DOHH2 (cell line): Measurements from ENCODE around the gene UBE4A.

Experiments
- H3F3A ChIP-seq: fragments of 200-600 bp; sonication (generic), shearing (Covaris generic); 2 replicates; pipeline ENCODE4 v1.6.0; 2016; ENCODE audit warnings: antibody characterized with exemption, mild to moderate bottlenecking; ENCODE audit not compliant: control insufficient read depth, insufficient read depth
- H3K27ac ChIP-seq: fragments of 200-600 bp; sonication (generic); 2 replicates; pipeline ENCODE4 v1.5.1; 2014; ENCODE audit warnings: low read depth, mild to moderate bottlenecking, low read length, moderate library complexity
- H3K27me3 ChIP-seq: fragments of 200-600 bp; sonication (generic); 2 replicates; pipeline ENCODE4 v1.6.1; 2014; ENCODE audit warnings: mild to moderate bottlenecking, low read length, mixed read lengths; ENCODE audit not compliant: control insufficient read depth
- H3K36me3 ChIP-seq: fragments of 200-600 bp; sonication (generic); 2 replicates; pipeline ENCODE4 v1.6.1; 2014; ENCODE audit warnings: mild to moderate bottlenecking, low read length, moderate library complexity, mixed read lengths; ENCODE audit not compliant: control insufficient read depth
- H3K4me1 ChIP-seq: fragments of 200-600 bp; sonication (generic); 2 replicates; pipeline ENCODE4 v1.6.1; 2014; ENCODE audit warnings: mild to moderate bottlenecking, low read length, mixed read lengths; ENCODE audit not compliant: control insufficient read depth
- H3K4me2 ChIP-seq: fragments of 200-600 bp; sonication (generic); 2 replicates; pipeline ENCODE4 v1.6.0; 2014; ENCODE audit warnings: mild to moderate bottlenecking, low read length, moderate library complexity
- H3K4me3 ChIP-seq: fragments of 200-600 bp; sonication (generic); 2 replicates; pipeline ENCODE4 v1.5.1; 2014; ENCODE audit warnings: mild to moderate bottlenecking, low read length, mixed read lengths
- H3K79me2 ChIP-seq: fragments of 200-600 bp; sonication (generic); 2 replicates; pipeline ENCODE4 v1.6.1; 2014; ENCODE audit warnings: mild to moderate bottlenecking, low read length, mixed read lengths; ENCODE audit not compliant: control insufficient read depth
- H3K9me2 ChIP-seq: fragments of 200-600 bp; sonication (generic); replicated peaks from 2 replicates; pipeline ENCODE4 v1.6.1; 2014; ENCODE audit warnings: mild to moderate bottlenecking, low read length, mixed read lengths; ENCODE audit not compliant: control insufficient read depth
- H3K9me3 ChIP-seq: fragments of 200-600 bp; sonication (generic); 2 replicates; pipeline ENCODE4 v1.6.1; 2014; ENCODE audit warnings: antibody characterized with exemption, low read length, mixed read lengths; ENCODE audit not compliant: control insufficient read depth, insufficient read depth
- H4K20me1 ChIP-seq: fragments of 200-600 bp; sonication (generic); 2 replicates; pipeline ENCODE4 v1.6.0; 2014; ENCODE audit warnings: low read depth, mild to moderate bottlenecking, antibody characterized with exemption, low read length, moderate library complexity; ENCODE audit not compliant: control insufficient read depth, insufficient read depth
- CTCF ChIP-seq: fragments of 200-600 bp; sonication (generic); IDR thresholded peaks from one replicate; pipeline ENCODE4 v1.5.1; 2014; ENCODE audit warnings: antibody characterized with exemption, mild to moderate bottlenecking, low read depth, low read length; ENCODE audit not compliant: poor library complexity, severe bottlenecking
- EZH2phosphoT487 ChIP-seq: fragments of 200-600 bp; sonication (generic); IDR thresholded peaks from 2 replicates; pipeline ENCODE4 v1.6.1; 2017; ENCODE audit warnings: borderline replicate concordance, mild to moderate bottlenecking, antibody characterized with exemption, low read length, moderate library complexity, mixed read lengths

Gene UBE4A

GRCh38 chr11:118435893-118436624, 76.7 kb downstream of the UBE4A start, which contains the start of gene KMT2A:
Gene KMT2A (plus strand): TSS chr11:118436492. CDS start chr11:118436513, 21 bp downstream.
- no peaks in the 10 kb centered on the region for H3K27me3 ChIP-seq
- no peaks in the 10 kb centered on the region for H3K9me2 ChIP-seq
- H3K4me3 ChIP-seq: peak within 1 kb of the TSS; percentile 88
- peaks cover 37% of the 10 kb centered on the region for H3K36me3 ChIP-seq
- H4K20me1 ChIP-seq: peaks cover 30% of the 10 kb centered on the region
- H3F3A ChIP-seq: peaks cover 12% of the 10 kb centered on the region
- H3K9me3 ChIP-seq: no peaks in the 10 kb centered on the region
- TF ChIP-seq CTCF (no peak), EZH2phosphoT487 (no peak)
- peak within 1 kb of the TSS; percentile 98 for H3K4me2 ChIP-seq
- peak within 1 kb of the TSS; percentile 90 for H3K27ac ChIP-seq
- peaks cover 46% of the 10 kb centered on the region for H3K79me2 ChIP-seq
- peaks cover 53% of the 10 kb centered on the region for H3K4me1 ChIP-seq

- Histone ChIP-seq H3K79me2 (peaks cover 52% of the 10 kb centered on the region), H3F3A (peaks cover 11% of the 10 kb centered on the region), H3K9me3 (no peaks in the 10 kb centered on the region), H3K9me2 (no peaks in the 10 kb centered on the region), H4K20me1 (peaks cover 32% of the 10 kb centered on the region), H3K4me1 (peaks cover 53% of the 10 kb centered on the region), H3K4me3 (peak overlapping the region; percentile 88), H3K4me2 (peak overlapping the region; percentile 98), H3K27ac (peak overlapping the region; percentile 59), H3K27me3 (no peaks in the 10 kb centered on the region), H3K36me3 (peaks cover 44% of the 10 kb centered on the region)
- TF ChIP-seq CTCF: no peak
- TF ChIP-seq EZH2phosphoT487: no peak
These were observed 77.3 kb downstream of the UBE4A start for GRCh38 chr11:118436639-118437207.

DNA sequence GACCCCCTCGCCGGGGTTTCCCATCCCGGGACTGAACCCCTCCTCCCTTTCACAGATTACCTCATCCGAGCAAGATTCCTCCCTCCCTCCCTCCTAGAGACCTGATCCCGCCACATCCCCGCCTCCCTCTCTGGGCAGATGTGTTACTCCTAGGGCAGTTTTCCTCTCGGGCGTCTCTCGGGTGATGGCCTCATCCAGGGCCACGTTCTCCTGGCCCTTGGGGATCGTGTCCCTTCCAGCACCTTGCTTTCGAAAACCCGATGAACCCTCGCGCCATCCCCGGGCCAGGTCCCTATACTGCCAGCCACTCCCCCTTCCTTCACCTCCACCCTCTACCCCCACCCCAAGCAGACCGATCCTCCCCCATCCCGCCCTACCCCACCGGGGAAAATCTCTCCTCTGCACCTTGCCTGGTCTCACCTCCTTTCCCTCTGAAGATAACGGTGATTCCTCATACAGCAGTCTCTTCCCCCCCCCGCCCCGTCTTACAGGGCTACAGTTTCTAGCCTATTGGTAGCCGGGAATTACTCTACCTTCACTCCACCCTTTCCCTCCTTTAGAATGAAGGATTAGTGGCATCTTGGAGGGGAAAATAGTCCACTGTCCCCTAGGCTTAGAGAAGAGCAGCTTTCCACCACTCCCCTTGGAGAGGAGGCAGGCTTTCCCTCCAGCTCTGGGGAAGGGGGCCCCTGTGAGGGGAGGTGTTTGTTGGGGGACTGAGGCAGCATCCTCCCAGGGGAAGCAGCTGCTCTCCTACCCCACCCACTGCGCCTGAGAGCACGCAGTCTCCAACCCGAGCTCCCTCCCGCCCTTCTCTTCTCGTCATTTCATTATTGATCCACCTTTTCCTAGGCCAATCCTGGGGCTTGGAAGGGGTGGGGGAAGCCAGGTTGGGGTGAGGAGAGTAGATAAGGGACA, 78.1 kb downstream of the UBE4A start:
- peaks cover 59% of the 10 kb centered on the region for H3K4me1 ChIP-seq

More for the DNA sequence above, 78.1 kb downstream of the UBE4A start:
- H3F3A ChIP-seq: peaks cover 11% of the 10 kb centered on the region
- H3K4me3 ChIP-seq: peak overlapping the region; percentile 88
- TF ChIP-seq CTCF: no peak
- TF ChIP-seq EZH2phosphoT487: no peak
- peak overlapping the region; percentile 98 for H3K4me2 ChIP-seq
- peak overlapping the region; percentile 59 for H3K27ac ChIP-seq
- no peaks in the 10 kb centered on the region for H3K9me2 ChIP-seq
- peaks cover 35% of the 10 kb centered on the region for H4K20me1 ChIP-seq
- H3K27me3 ChIP-seq: no peaks in the 10 kb centered on the region
- H3K9me3 ChIP-seq: no peaks in the 10 kb centered on the region
- peaks cover 51% of the 10 kb centered on the region for H3K36me3 ChIP-seq
- peaks cover 60% of the 10 kb centered on the region for H3K79me2 ChIP-seq
